NCI-H345 treated with DMSO at 0.1 percent for 48 hours (cell line): ENCODE data around the gene WDFY3.

Experiments used
- DNase-seq: peaks from one replicate; lab custom pipeline; 2025; ENCODE audit not compliant: unreplicated experiment; lab: John Stamatoyannopoulos, UW

The WDFY3 gene

GRCh38 chr4:84734037-84734436, 232.5 kb downstream of the WDFY3 start:
- no peak for DNase-seq

GRCh38 chr4:84733343-84734033, 233.0 kb downstream of the WDFY3 start:
- no peak for DNase-seq

- no peak for DNase-seq
These were observed 236.1 kb downstream of the WDFY3 start for GRCh38 chr4:84730375-84730774.

GRCh38 chr4:84727491-84727890, 239.0 kb downstream of the WDFY3 start:
- DNase-seq = no peak

GRCh38 chr4:84726356-84726755, 240.1 kb downstream of the WDFY3 start:
- DNase-seq = no peak

GRCh38 chr4:84722720-84723119, 243.8 kb downstream of the WDFY3 start:
- DNase-seq = no peak

GRCh38 chr4:84719115-84719514, 247.4 kb downstream of the WDFY3 start:
- no peak for DNase-seq

GRCh38 chr4:84718699-84719098, 247.8 kb downstream of the WDFY3 start:
- DNase-seq = no peak

GRCh38 chr4:84710548-84710947, 255.9 kb downstream of the WDFY3 start:
- no peak for DNase-seq

- no peak for DNase-seq
These were observed 257.9 kb downstream of the WDFY3 start for GRCh38 chr4:84708406-84709135.

GRCh38 chr4:84706286-84706685, 260.2 kb downstream of the WDFY3 start:
- DNase-seq = no peak

- no peak for DNase-seq
These were observed 267.4 kb downstream of the WDFY3 start for GRCh38 chr4:84699001-84699671.

- no peak for DNase-seq
These were observed 268.8 kb downstream of the WDFY3 start for GRCh38 chr4:84697615-84698201.

- no peak for DNase-seq
These were observed 269.3 kb downstream of the WDFY3 start for GRCh38 chr4:84697159-84697558.

GRCh38 chr4:84691800-84692199, 274.7 kb downstream of the WDFY3 start:
- DNase-seq = no peak

GRCh38 chr4:84691170-84691691, 275.3 kb downstream of the WDFY3 start:
- DNase-seq = no peak

GRCh38 chr4:84690481-84690880, 276.0 kb downstream of the WDFY3 start:
- no peak for DNase-seq

GRCh38 chr4:84689197-84689596, 277.3 kb downstream of the WDFY3 start:
- no peak for DNase-seq

- DNase-seq = no peak
These were observed 277.9 kb downstream of the WDFY3 start for GRCh38 chr4:84688605-84689004.

- DNase-seq = no peak
These were observed 281.4 kb downstream of the WDFY3 start for GRCh38 chr4:84685105-84685504.

GRCh38 chr4:84684361-84684760, 282.1 kb downstream of the WDFY3 start:
- no peak for DNase-seq
